ENCODE measurements around the gene TRIM37.
A peak's percentile ranks its signal among the peaks of the same experiment; 100 is the strongest.

Gene TRIM37

DNA sequence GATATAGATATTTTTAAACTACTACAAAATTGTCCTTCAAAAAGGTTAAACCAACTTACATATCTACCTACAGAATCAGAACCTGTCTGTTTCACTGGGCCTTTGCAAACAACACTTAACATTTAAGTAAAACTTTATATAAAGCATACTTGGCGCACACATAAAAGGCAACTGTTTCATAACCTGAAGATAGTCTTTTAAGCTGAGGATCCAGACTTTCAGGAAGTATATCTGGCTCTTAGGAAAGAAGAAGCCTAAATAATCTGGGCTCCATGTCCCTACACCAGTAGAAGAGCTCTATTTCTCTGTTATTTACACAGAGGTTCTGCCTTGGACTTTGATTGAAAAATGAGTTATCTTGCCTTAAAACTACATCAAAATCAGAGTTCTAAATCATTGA is 75.9 kb downstream of the TRIM37 start:
- DNase-seq: no peak

DNA sequence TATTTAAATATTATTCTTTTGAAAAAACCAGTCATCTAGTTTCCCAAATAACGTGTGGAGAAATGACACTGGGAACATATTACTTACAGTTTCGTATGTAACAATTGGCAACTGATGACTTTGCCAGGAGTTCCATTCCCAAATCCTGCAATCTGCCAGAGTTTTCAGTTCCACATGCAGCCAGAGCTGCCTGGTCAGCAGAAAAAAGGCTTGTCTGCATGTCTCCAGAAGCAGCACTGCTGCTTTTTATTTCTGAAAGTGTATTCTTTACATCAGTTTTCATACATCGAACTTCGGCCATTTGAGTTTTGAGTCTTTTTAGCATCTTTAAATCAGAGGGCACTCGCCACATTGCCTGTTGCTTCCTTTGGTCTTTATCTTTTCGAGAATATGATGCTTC is 78.4 kb downstream of the TRIM37 start:
- peak; percentile 28 for DNase-seq

DNA sequence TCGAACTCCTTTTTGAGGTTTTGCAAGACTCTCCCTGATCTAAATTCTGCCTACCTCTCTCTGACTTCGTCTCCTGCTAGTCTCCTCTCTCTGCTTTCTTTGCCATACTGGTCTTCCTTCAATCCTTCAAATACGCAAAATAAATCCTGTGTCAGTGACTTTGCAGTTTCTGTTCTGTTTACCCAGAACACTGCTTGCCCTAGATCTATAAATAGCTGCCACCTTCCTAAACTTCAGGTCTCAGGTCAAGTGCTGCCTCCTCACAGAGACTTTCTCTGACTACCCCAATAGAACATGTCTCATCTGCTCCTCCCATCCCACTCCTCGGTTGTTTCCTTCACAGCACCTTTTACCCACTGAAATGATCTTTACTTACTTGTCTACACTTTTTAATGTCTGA is 78.9 kb downstream of the TRIM37 start:
- DNase-seq: peak; percentile 15

DNA sequence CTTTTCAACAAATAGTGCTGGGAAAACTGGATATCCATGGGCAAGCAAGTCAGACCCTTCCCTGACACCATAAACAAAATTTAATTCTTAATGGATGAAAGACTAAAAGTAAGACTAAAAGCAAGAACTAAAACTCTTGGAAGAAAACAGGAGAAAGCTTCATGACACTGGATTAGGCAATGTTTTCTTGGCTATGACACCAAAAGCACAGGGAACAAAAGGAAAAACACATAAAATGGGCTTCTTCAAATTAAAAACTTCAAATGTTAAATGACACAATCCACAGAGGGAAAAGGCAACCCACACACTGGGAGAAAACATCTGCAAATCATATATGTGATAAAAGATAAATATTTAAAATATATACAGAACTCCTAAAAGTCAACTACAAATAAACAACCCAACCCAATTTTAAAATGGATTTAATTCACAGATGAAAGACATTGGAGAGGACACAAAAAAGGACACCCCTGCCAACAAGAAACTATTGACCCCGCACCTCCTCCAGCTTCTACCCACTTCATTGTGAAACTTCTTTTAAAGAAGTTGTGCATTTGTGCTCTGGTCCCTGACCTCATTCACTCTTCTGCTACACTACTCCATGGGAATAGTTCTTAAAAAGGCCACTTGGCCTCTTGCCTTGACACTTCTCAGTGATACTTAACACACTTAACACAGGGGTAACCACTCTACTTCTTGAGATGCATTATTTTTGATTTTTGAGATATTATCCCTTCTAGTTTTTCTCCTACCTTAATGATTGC is 80.3 kb downstream of the TRIM37 start:
- DNase-seq: peak; percentile 54

DNA sequence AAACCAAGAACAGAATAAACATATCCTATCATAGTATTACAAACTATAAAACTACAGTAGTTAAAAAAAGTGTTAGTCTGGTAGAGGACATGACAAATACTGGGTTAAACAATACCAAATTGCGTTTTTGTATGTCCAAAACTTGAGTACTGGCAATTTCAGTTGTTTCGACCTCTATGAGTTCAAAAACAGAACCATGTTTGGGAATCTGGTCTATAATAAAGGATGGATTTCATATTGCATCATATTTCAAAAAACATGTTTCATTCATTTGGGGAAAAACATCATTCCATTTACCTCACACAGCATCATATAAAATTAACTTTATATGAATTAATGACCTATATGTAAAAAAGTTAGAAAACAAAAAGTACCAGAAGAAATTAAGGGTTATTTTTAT is 81.8 kb downstream of the TRIM37 start:
- DNase-seq: no peak

DNA sequence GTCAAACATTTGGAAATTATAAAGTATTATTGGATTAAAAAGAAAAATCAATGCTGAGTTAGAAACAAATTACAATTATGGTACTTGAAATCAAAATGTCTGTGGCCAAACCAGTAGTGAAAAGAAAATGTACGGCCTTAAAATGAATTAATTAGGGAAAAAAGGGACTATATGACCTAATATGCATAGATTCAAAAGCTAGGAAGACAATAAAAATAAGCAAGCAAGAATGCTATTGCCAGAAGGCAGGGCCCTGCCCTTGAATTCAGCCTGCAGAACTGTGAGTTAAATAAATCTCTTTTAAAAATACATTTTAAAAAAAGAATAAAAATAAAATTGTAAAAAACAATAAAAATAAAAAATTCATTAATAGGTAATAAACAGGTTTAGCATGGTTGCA is 88.7 kb downstream of the TRIM37 start:
- DNase-seq: no peak

DNA sequence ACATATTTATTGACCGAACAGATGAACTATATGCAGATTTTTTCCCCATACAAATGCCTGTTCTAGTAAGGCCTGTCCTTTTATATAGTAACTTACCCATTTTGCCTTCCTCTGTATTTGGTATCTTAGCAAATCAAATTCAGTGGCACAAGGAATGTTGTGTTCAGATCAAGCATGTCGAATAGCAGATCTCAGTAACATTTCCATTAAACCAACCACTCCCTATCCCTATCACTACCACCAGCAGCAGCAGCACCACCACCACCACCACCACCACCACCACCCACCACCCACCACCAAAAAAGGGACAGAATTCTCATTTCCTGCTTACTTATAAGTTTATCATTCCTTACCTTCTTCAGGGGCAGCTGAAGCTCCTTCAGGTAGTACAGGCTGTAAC is 94.7 kb downstream of the TRIM37 start:
- no peak for DNase-seq

DNA sequence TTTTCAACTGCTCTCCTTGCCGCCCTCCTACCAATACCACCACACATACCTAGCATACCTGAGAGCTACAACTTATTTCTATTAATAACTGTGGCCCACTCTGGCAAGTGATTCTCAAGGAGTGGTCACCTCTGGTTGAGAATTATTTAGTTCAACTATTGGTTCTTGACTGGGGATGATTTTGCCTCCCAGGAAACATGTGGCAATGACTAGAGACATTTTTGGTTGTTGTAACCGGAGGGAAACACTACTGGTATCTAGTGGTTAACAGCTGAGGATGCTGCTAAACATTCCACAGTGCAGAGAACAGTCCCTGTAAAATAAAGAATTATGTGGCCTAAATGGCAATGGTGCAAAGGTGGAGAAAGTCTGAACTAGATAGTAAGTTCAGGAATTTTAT is 96.7 kb downstream of the TRIM37 start:
- no peak for DNase-seq

DNA sequence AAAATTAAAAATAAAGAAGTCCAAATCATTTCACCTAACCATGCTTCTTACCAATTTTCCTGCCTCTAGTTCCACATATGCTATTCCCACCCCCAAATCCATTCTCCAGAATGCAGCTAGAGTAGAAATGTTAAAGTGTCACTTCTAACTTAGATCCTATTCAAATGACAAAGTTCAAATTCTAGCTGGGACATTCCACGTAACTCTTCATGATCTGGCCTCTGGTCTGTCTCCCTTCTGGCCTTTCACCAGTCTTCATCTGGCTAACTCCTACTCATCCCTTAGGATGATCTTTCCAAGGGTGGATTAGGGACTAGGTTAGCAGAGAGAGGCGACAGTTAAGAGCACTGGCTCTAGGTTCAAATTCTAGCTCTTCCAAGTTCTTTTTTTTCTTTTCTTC is 97.9 kb downstream of the TRIM37 start:
- DNase-seq: no peak

DNA sequence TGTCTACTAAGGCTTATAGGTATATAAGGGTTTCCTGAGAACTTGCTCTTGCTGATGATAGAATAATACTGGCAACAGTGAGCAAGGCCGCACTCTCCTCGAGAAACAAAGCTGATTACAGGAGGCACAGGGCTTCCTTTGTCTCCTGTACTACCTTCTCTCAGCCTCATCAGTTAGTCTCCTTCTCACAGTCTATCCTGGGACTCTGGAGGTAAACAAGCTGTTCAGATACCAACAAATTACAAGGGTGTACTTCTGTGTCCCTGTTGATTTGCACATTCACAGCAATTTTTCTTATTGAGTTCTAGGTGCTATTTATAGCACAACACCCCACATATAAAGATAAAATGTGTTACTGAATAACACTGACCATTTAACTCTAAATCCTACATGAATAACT is 98.7 kb downstream of the TRIM37 start:
- DNase-seq: no peak

DNA sequence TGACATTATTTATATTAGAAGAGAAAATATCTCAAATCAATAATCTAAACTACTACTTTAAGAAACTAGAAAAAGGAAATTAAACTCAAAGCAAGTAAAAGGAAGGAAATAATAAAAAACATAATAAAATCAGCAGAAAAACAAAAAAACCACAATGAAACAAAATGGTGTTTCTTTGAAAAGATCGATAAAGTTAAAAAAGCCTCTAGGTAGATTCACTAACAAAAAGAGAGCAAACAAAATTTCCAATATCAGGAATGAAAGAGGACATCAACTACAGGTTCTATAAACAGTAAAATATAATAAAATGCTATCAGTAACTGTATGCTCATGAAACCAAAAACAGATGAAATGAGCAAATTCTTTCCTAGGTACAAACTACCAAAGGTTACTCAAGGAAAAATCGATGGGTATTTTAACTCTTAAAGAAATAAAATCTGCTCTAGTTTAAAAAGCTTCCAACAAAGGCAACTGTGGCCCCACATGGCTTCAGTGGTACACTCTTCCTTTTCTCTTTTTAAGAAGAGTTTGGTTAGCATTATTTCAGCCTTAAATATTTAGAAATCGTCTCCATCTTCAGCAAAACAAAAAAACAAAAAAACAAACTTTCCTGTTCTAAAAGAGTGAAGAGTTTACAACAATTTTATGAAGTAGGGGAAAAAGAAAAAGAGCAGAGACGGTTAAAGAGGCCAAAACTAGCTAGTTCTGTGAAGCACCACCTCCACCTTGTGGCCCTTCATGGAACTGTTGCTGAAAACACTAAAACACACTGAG is 102.2 kb downstream of the TRIM37 start:
- peak; percentile 77 for DNase-seq

DNA sequence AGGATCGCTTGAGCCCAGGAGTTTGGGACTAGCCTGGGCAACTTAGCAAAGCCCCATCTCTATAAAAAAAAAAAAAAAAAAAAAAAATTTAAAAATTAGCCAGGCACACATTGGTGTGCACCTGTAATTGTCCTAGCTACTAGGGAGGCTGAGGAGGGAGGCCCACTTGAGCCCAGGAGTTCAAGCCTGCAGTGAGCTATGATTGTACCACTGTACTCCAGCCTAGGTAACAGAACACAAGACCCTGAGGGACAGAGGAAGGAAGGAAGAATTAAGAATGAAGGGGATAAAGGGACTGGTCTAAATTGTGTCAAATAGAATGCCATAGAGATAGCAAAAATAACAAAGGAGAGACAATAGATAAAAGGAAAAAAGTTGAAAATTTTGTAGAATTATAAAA is 102.8 kb downstream of the TRIM37 start:
- DNase-seq: no peak

DNA sequence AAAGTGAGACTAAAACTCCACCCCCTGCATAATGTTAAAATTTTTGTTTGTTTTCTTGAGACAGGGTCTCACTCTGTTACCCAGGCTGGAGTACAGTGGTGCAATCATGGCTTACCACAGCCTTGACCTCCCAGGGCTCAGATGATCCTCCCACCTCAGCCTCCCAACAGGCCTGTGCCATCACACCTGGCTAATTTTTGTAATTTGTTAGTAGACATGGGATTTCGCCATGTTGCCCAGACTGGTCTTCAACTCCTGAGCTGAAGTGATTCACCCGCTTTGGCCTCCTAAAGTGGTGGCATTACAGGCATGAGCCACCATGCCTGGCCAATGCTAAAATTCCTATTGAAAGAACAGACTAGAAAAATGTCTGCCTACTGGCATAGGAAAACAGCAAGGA is 103.8 kb downstream of the TRIM37 start:
- DNase-seq: no peak

DNA sequence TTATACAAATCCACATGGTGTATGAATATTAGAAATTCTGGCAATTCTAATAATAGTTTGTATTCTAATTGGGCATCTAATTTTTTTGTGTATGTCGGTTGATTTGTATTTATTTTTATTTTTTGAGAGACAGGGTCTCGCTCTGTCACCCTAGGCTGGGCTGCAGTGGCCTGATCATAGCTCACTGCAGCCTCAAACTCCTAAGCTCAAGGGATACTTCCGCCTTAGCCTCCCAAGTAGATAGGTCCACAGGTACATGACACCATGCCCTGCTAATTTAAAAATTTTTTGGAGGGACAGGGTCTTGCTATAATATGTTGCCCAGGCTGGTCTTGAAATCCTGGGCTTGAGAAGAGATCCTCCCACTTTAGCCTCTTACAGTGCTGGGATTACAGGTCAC is 104.6 kb downstream of the TRIM37 start:
- no peak for DNase-seq

DNA sequence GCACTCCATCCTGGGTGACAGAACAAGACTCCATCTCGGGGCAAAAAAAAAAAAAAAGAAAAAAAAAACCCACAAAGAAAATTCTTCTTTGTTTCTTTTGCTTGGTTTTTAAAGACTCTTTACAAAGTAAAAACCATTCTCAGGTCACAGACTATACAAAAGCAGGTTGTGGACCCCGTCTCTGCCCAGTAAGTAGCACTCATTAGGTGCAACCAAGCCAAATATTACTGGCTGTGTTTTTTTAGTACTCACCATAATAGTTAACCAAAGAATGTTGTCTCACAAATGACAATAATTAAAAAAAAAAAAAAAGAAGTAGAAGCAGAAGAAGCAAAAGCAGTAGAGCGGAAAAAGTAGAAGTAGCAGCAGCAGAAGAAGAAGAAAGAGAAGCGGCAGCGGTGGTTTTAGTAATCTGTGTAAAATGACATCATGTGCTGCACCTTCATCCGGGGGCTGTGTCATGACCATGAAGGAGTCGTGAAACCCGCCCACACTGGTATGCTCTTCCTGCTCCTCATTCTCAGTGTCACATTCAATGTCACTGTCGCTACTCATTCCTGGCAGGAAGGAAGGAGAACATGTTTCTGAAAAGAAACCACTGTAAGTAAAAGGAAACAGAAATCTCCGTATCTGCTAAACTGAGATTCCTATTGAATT is 105.4 kb downstream of the TRIM37 start:
- peak; percentile 95 for DNase-seq

DNA sequence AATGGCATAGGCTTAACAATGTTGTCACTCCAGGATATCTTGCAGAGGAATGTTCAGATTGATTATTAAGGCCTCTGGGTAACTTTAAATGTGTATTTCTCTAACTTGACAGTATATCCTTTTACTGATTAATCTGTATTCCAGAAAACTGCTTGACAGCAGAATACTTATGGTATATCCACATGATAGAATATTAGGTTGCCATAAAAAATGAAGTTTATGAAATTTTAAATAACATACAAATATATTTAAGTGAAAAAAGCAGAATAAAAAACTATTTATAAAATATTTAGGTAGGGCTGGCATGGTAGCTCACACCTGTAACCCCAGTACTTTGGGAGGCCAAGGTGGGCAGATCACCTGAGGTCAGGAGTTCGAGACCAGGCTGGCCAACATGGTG is 106.7 kb downstream of the TRIM37 start:
- no peak for DNase-seq

DNA sequence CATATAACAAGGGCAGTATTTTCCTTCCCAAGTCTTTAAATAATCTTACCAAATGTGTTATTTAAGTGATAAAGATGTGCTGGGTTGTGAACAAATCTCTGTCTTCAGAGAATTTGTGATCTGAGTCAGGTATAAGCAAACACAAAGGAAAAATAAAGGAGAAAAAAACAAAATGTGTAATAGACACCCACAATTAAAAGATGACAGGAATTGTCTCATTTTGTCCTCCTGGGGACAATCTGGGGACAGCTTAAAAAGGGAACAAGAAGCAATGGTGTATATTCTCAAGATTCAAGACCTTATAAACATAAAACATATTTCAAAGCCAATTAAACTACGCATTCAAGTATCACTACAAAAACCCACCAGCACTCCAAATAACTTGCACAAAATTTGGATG is 107.2 kb downstream of the TRIM37 start:
- DNase-seq: no peak

DNA sequence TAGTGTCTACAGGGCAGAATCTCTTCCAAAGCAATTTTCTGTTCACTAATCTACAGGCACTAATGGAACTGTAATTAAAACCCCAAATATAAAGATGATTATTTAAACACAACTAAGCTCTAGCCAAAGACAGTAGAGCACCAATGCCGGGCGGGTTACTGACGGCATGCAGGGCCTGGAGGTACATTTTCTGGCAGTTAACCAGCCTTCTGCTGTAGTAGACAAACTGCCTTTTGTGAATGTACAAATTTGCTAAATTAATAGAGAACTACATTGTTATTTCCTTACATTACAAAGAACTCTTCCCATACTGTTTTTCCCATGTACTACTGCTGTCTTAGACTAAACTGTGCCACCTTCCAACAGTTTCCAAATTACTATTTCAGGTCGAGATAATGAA is 107.8 kb downstream of the TRIM37 start:
- no peak for DNase-seq

DNA sequence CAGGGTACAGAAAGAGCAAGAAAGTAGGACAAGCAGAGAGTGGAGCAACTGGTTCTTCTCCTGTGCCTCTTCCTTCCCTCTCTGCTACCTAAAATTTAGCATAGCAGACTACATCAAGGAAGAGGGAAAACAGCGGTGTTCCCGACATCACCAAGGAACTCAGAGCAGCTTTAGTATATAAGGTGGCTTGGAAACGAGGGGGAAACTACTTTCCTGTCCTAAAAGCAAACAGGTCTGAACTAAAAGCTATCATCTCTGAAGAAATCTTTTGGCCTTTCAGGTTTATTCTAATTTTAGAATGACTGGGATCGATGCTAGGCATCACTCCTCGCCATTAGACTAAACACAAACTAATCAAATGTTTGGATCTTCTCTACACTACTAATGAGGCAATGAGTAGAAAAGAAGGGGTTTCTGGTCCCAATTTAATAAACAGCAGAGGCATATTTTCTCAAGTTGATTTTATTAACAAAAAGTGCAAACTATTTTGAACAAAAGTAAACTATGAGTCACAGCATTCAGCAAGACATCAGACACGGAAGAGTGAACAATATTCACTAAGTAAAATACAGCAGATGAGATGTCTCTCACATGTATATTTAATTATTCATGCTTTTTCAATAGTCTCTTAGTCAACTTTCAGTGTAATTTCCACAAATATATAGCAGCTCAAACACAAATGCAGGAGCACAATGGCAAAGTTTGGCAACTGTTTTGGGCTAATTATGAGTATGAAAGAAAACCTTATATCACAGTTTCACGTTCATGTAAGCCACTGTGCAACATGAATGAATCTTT is 108.7 kb downstream of the TRIM37 start:
- DNase-seq: no peak

DNA sequence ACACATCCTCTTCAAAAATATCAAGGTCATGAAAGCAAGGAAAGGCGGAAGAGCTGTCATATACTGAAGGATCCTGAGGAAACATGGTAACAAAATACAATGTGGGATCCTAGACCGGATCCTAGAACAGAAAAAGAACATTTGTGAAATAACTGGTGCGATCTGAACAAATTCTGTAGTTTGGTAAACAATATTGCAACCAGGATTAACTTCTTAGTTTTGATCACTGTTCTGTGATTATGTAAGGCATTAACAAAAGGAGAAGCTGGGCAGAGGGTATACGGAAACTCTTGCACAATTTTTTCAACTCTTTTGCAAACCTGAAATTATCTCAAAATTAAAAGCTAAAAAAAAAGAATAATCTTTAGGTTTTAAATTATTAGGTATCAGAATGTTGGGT is 109.7 kb downstream of the TRIM37 start:
- DNase-seq: peak; percentile 70

DNA sequence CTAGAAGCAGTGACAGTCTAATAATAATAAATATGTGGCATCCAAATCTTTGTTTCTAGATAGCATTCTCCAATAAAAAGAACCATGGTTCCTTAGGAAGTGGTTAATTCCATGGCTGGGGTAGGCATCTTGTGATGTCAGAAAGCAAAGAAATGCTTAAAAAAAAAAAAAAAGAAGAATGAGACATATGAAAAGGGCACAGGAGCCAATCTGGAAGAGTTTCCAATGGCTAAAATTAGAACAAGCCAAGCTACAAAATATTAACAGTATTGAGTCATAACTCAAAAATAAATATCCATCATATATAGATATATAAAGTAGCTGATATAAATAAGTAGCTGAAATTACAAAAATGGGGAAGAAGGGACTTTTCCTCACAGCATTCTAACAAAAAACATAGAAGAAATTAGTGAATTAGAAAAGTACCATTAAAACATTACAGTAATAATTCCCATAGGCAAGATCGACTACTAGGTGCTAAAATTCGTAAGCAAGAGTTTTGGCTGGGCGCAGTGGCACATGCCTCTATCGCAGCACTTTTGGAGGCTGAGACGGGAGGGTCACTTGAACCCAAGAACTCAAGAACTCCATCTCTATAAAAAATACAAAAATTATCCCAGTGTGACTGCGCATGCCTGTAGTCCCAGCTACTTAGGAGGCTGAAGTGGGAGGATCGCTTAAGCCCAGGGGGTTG is 111.3 kb downstream of the TRIM37 start:
- no peak for DNase-seq

DNA sequence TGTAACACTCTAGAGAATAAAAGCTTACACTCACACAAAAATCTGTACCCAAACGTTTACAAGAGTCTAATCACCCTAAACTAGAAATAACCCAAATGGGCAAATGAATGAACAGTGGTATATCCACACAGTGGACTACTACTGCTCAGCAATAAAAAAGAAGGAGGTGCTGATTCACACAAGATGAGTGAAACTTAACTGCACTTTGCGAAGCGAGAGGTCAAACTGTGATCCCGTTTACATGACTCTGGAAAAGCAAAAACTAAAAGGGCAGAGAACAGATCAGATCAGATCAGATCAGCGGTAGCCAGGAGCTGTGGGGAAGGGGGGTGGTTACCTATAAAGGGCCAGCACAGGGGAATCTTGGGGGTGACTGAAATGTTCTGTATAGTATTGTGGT is 113.4 kb downstream of the TRIM37 start:
- no peak for DNase-seq

Data from suppressor macrophage treated with lipopolysaccharide for 4 hours (primary cell).